Coronary artery (tissue), 2 donors: Measurements from ENCODE around the gene ACOX3.

Source experiments
- DNase-seq: peaks from one replicate; pipeline ENCODE4 v3.0.0-alpha.2; 2017; ENCODE audit warnings: low spot score
- H3K27ac ChIP-seq, 2 donors: fragments of 200-600 bp; sonication (generic); one replicate each; pipeline ENCODE4 v1.5.1; 2016 to 2019
- H3K4me3 ChIP-seq: fragments of 200-600 bp; sonication (generic); 2 replicates; pipeline ENCODE4 v1.5.1; 2016; ENCODE audit warnings: mild to moderate bottlenecking, moderate library complexity
- CTCF ChIP-seq: fragments of 200-600 bp; sonication (generic); IDR thresholded peaks from one replicate; pipeline ENCODE4 v1.5.1; 2019; ENCODE audit warnings: antibody characterized with exemption

Gene ACOX3

GRCh38 chr4:8368998-8369397, 71.5 kb downstream of the ACOX3 start:
- no peak for DNase-seq
- H3K4me3 ChIP-seq, result no peak overlapping the region
- no peak overlapping the region for H3K27ac ChIP-seq
- TF ChIP-seq CTCF, result no peak

DNA sequence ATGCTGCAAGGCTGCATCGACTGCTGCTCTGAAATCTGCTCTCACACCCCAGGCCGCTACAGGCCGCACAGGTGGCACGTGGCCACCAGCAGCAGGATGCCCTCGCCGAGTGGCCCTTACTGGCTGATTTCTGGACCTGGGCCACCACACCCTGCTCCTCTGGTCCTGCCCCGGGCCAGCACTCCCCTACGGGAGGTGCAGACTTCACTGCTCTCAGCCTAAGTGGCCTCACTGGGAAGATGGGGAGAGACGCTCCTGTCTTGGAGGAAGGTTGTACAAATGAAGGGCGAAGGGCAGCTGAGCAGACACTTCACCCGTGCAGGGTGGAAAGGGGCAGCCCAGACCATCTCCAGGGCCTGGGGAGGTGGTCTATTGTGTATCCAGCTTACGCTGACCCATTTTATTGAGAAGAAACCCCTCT, 72.5 kb downstream of the ACOX3 start:
- Histone ChIP-seq H3K27ac (no peak overlapping the region), H3K4me3 (no peak overlapping the region)
- no peak for DNase-seq
- no peak for TF ChIP-seq CTCF

DNA sequence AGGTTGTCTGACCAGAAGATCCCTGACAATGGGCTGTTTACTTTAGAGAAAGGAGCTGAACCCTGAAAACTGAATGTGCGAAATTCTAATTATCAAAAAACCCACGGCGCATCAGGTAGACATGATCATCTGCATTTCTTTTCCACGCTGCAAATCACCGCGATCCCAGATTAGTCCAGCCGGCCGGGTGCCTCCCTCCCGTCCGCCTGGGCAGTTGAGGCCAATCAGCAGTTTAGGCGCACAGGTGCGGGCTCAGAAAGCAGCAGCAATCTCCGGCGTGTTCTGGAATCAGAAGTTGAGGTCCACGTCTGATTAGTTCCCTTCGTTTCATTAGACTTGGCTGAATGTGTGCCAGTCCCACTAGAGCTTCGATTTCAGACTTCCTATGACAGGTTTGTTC, 73.9 kb downstream of the ACOX3 start:
- TF ChIP-seq CTCF, result no peak
- H3K27ac ChIP-seq, result no peak overlapping the region
- DNase-seq, result no peak
- H3K4me3 ChIP-seq, result no peak overlapping the region

DNA sequence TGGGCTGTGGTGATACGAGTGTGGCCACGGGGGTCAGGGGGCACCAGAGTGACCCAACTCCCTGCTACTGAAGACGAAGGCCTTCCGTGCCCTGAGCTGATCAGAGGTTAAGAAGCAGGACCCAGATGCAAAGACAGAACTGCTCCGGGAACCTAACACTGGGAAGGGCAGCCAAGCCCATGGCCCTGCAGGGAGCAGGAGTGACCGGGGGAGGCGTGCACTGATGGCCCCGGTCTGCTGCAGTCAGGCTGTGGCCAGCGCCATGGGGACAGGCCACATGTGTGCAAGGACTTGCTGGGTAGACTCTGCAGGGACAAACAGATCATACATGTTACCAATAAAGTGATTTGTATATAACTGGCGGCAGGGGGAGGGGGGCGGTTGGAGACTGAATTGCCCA, 74.6 kb downstream of the ACOX3 start:
- TF ChIP-seq CTCF, result no peak
- no peak overlapping the region for H3K4me3 ChIP-seq
- H3K27ac ChIP-seq, result no peak overlapping the region
- no peak for DNase-seq

DNA sequence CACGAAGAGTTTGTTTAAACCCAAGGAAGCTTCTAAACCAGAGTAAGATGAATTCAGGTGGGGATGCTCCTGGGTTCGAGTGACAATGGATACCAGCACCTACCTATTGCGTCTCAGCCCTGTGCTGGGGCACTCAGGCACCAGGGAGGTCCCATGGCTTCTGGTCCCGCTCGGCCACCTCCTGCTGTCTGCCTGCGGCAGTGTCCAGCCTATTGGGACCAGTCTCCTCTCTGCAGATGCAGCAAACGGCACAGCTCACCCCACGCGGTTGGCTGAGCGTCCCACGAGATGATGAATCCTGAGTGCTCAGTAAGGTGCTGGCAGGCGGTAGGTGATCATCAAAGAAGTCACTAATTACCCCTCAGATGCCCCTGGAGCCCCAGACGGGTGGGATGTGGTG, 75.2 kb downstream of the ACOX3 start:
- DNase-seq, result no peak
- Histone ChIP-seq H3K27ac (no peak overlapping the region), H3K4me3 (no peak overlapping the region)
- no peak for TF ChIP-seq CTCF

GRCh38 chr4:8364848-8365350, 75.6 kb downstream of the ACOX3 start:
- no peak for DNase-seq
- Histone ChIP-seq H3K27ac (no peak overlapping the region), H3K4me3 (no peak overlapping the region)
- no peak for TF ChIP-seq CTCF

DNA sequence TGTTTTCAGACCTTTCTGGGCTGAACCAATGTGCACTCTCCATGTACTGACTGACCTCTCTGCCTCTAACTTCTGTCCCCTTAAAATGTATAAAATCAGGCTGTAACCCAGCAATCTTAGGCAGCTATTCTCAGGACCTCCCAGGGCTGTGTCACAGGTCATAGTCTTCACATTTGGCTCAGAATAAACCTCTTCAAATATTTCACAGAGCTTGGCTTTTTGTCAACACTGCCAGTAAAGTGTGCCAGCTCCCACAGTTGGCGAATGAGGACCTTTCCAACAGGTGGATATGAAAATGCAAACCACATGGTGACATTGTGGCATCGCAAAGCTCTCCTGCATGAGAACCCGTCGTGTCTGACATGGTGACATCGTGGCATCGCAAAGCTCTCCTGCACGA, 76.4 kb downstream of the ACOX3 start:
- Histone ChIP-seq H3K27ac (no peak overlapping the region), H3K4me3 (no peak overlapping the region)
- TF ChIP-seq CTCF, result no peak
- DNase-seq, result no peak
